GM19025 (cell line): ENCODE data around the gene ANK2.

Source experiments
- ATAC-seq: cut with Tn5 transposase; IDR thresholded peaks from one replicate; pipeline ENCODE4 v1.9.1; 2021; ENCODE audit warnings: mild to moderate bottlenecking, low read depth, moderate library complexity; ENCODE audit not compliant: unreplicated experiment

ANK2 gene

DNA sequence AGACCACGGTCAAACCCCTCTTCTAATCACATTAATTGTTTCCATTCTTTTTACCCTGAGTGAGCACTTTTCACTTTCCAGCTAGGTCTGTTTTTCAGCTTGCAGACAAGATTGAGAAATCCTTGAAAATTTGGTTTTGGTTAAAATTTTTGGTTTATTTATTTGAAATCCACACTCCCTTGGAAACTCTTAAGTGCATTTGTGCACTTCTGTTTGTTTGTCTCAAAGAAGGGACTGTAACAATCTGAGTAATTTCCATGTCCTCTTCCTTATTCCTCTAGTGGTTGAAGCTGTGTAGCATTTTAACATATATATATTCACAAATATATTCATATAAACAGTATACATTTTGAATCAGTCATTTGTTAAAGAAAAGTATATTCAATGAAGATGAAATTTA lies 333.3 kb downstream of the ANK2 start:
- no peak for ATAC-seq

DNA sequence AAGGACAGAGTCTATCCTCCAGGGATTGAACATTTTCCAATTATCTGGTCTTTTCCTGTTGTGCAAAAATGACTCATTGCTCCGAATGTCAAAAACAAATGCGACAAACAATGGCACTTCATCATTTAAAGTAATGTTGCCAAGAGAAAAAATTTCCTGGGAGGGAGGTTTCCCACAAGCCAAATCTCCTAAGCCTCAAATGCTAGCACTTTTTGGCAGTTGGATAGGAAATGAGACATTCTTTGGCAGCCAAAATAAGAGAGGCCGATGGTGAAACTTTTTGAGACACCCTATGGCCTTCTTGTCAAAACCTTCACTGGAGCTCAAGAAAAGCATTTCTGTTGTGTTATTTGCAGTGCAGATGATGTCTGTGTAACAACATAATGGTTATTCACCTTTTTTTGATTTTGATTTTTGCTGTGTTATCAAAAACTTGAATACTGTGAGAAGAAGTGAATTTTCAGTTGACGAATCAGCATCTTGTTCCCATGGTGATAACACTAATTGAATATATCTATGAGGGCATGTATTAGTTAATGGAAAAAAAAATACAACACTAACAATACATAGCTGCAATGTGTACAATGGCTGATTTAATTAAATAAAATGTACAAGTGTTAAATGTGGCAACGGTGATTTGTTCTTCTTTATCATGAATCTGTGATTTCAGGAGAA lies 333.8 kb downstream of the ANK2 start:
- no peak for ATAC-seq

- no peak for ATAC-seq
Observed at GRCh38 chr4:113384600-113384999, 335.1 kb downstream of the ANK2 start.

- ATAC-seq: no peak
Observed at GRCh38 chr4:113385281-113385899, 335.9 kb downstream of the ANK2 start.

GRCh38 chr4:113389160-113389559 lies 339.7 kb downstream of the ANK2 start:
- ATAC-seq: no peak

GRCh38 chr4:113390850-113391249 lies 341.4 kb downstream of the ANK2 start:
- no peak for ATAC-seq

- ATAC-seq: no peak
Observed at GRCh38 chr4:113394108-113394729, 344.8 kb downstream of the ANK2 start.

DNA sequence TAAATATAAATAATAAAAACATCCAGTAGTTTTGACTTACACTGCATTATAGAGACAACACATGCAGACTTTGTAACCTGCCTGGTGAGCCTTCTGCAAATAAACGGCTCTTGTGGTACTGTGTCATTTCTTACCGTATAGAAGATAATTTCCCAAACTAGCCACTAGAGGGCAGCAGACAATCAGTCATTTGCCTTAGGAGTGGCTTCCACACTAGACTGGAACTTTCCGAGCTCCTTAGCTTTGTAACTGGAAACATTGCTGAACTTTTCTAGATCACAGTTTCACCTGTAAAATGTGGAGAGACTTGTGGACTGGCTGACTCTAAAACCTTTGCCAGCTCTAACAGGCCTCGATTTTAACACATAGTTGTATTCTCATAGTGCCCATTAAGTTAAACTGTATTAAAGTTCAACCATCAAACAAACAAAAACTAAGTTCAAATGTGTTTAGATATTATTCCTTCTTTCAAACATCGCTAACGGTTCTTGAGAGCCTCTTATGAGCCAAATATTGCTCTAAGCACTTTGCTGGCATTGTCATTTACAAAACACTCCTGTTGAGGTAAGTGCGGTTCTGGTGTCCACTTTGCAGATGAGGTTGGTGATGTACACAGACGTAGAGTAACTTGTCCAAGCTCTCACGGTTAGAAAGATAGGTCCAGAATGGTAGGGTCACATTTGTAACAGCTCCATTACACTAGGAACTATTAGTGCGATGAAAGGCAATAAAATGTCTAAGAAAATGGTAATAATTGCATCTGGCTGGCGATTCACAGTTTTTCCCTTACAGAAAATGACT lies 345.5 kb downstream of the ANK2 start:
- ATAC-seq: peak; percentile 95

GRCh38 chr4:113397114-113397701 lies 347.8 kb downstream of the ANK2 start:
- ATAC-seq: no peak

GRCh38 chr4:113398441-113399143 lies 349.1 kb downstream of the ANK2 start:
- no peak for ATAC-seq

DNA sequence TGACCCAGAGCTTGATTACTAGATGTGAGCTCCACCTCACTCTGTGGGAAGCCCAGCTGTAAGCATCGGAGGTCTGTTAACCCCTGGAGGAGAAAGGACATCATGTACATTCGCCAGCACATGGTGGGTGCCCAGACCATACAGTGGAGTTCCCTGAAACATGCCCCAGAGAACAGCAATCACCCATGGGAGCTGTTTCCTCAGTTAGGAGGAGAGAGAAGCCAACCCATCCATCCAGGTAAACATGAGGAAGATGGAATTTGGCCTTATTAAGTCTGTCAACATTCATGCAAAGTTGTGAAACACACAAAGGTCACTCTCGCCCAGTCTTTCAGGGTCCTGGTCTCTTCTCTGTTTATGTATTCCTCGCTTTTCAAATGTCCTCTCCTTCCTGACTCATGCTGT lies 354.7 kb downstream of the ANK2 start:
- ATAC-seq: no peak

DNA sequence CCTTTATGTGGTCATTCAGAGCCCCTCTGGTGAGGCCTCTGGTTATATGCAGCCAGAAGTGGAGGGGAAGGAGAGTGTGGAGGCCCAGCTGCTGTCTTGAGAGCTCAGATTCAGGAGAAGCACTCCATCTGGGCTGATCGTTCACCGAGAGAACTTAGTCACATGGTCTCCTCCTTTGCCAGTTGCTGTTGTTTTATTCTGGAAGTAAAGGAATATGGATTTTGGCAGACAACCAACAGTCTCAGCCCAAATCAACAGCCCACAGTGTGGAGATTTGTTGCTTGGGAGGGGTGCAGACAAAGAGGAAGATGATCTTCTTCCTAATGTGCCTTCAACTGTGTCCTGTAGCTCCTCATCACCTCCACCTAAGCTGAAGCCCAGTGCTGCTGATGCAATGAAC lies 355.4 kb downstream of the ANK2 start:
- no peak for ATAC-seq

- ATAC-seq: no peak
Observed at GRCh38 chr4:113405874-113406722, 356.6 kb downstream of the ANK2 start.

GRCh38 chr4:113406723-113407016 lies 357.2 kb downstream of the ANK2 start:
- no peak for ATAC-seq

DNA sequence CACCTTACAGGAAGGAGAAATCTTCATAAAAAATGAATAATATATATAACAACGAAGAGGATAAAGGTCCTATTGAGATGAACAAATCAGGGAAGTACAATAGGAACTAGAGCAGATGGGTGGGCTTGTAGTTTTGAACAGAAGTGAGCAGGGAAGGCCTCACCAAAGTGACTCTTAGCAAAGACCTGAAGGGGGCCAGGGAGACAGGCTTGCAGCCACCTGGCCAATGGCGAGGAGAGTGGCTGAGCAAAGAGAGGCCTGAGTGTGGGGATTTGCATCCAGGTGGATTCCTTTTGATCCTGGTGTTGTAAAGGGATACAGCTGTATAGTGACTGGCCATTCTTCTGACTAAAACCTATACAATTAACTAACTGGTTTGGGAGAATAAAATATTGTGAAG lies 358.0 kb downstream of the ANK2 start:
- ATAC-seq: no peak

GRCh38 chr4:113409181-113409580 lies 359.7 kb downstream of the ANK2 start:
- no peak for ATAC-seq

DNA sequence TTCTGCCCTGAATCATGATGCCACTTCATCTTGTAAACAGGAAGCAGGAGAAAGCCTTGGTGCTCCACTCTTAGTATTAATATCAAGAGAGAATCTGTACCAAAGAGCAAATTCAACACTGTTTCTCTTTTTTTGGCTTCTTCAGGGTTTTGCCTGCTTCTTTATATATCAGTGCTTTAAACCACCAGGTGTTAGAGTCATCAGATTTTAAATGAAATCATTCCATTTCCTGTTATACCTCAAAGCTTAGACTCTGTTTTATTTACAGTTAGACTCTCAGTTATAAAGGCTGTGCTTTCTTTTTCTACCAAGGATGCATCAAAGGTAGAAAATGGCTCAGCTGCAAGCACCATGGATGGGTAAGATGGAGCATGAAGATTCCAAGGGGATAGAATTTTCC lies 361.2 kb downstream of the ANK2 start:
- no peak for ATAC-seq

- ATAC-seq: no peak
Observed at GRCh38 chr4:113411496-113411938, 362.1 kb downstream of the ANK2 start.

DNA sequence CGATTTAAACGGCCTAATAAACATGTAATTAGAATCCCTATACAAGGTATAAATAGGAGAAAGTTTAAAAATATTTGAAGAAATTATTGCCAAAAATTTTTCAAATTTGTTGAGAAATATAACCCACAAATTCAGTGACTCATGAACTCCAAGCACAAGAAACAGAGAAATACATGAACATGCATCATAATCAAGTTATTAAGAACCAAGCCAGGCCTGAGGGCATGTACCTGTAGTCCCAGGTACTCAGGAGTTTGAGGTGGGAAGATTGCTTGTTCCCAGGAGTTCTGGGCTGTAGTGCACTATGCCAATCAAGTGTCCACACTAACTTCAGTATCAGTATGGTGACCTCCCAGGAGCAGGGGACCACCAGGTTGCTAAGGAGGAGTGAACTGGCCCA lies 370.2 kb downstream of the ANK2 start:
- ATAC-seq: no peak
